ENCODE measurements around the gene P2RY2. TPM values are rescaled to one million over a fixed set of nuclear protein-coding genes. Genes with fewer than 3 reads are reported as not detected.

The P2RY2 gene
- total RNA-seq, 6 donors from 2014 or later, result 7.8 to 15.0 (median 11.7) TPM

DNA sequence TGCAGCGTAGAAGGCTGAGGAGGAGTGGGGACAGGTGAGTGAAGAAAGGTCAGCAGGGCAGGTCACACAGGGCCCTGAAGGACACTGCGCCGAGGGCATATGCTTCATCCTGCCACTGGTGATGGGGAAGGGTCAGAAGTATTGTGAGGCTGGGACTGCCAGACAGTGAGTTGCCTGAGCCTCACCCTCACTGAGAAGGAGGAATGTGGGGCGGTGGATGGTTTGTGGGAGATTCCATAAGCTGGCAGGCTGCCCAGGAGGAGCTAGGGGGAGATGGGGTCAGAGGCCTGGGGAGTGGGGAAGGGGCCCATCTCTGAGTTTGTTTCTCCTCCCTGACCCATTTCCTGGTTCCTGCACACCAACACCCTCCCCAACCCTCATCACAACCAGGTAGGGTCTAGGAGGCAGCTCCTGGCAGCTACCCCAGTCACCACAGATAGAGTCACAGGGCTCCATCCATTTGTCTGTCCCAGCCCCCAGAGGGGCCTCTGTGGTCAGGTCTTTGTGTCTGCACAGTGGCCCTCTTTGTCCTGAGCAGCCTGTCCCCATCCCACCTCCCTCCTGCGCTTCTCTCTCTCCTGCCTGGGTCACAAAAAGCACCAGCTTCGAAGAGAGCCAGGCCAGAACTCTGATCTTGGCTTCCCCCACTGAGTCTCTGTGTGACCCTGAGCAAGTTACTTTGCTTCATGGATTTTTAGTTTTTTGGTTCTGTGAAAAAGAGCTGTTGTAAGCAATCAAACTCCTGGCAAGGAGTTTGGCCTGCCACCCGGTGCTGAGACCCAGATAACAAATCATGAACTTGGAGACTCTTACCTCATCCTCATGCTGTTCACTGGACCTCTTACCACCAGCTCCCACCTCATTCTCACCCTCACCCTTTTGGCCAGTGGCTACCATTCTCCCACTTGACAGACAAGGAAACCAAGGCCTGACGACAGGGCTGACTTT is 4.6 kb upstream of the P2RY2 start:
- no peak for ATAC-seq (ENCODE audit: low FRiP score in 2 of 2)
- H3K4me1 ChIP-seq, result peaks cover 11 to 21% (median 15%) of the 10 kb centered on the region in 4 donors
- no peak overlapping the region for H3K4me3 ChIP-seq
- H3K27me3 ChIP-seq, result no peaks in the 10 kb centered on the region
- H3K36me3 ChIP-seq, result no peaks in the 10 kb centered on the region
- no peak for DNase-seq
- H3K27ac ChIP-seq, result no peak overlapping the region
- no peak for TF ChIP-seq POLR2AphosphoS5 (IDR thresholded peaks at IDR 0.05)
- TF ChIP-seq POLR2A (IDR thresholded peaks at IDR 0.05), result no peak
- TF ChIP-seq, protein P1, sequence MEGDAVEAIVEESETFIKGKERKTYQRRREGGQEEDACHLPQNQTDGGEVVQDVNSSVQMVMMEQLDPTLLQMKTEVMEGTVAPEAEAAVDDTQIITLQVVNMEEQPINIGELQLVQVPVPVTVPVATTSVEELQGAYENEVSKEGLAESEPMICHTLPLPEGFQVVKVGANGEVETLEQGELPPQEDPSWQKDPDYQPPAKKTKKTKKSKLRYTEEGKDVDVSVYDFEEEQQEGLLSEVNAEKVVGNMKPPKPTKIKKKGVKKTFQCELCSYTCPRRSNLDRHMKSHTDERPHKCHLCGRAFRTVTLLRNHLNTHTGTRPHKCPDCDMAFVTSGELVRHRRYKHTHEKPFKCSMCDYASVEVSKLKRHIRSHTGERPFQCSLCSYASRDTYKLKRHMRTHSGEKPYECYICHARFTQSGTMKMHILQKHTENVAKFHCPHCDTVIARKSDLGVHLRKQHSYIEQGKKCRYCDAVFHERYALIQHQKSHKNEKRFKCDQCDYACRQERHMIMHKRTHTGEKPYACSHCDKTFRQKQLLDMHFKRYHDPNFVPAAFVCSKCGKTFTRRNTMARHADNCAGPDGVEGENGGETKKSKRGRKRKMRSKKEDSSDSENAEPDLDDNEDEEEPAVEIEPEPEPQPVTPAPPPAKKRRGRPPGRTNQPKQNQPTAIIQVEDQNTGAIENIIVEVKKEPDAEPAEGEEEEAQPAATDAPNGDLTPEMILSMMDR (IDR thresholded peaks at IDR 0.05), result no peak
- 77 to 92% methylated on average over 8 of the region's 8 CpGs for WGBS, 2 donors
- H3K9me3 ChIP-seq, result no peaks in the 10 kb centered on the region

DNA sequence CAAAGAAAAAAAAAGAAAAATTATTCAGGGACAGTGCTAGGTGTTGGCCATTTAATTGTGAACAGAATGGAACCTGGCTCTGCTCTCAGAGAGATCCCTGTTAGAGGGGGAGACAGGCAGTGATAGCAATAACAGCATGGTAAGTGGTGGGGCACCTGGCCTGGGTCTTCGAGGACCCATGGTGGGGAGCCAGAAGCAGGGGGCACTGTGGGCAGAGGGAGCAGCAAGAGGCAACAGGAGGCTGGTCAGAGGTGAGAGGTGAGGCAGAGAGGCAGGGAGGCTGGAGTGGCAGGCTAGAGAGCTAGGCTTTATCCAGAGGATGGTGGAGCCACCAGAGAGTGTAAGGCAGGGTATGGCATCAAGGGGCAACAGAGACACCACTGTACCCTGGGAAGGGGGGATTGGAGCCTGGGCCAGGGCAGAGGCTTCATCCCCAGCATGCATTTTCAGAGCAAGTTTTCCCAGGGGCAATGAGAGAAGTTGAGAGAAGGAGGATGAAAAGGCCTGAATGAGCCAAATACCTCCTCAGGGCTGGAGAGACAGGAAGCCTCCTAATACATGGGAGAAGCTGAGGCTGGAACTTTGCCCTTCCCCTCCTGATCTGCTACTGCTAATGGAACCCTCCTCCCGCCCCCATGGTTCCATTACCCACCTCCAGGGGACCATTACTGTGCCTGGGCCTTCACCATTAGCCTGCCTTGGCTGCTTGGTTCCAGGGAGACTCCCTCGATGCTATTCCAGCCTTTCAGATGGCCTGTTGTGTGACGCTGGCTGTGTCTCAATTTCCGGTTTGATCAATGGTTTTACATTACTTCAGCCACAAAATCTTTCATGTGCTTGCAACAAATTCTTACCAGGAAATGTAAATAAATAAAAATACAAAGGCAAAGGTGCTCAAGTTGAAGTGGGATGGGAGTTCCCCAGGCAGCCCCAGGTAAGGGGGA is 2.6 kb upstream of the P2RY2 start:
- no peaks in the 10 kb centered on the region for H3K36me3 ChIP-seq

DNA sequence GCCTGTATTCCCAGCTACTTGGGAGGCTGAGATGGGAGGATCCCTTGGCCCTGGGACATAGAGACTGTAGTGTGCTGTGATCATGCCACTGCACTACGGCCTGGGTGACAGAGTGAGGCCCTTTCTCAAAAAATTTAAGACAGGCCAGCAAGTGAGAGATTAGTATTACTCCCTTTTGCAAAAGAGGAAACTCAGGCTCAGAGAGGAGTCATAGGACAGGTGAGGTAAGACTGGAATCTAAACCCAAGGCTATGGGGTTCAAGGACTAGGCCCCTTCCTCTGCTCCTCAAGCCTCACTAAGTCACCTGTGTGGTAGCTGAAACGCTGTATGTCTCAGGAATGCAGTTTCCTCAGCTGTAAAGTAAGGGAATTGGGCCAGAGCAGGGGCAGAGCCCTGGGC is 1.6 kb upstream of the P2RY2 start:
- TF ChIP-seq POLR2AphosphoS5 (IDR thresholded peaks at IDR 0.05) (no peak), POLR2A (IDR thresholded peaks at IDR 0.05) (no peak), EP300 (IDR thresholded peaks at IDR 0.05) (no peak)
- TF ChIP-seq, protein P1 (IDR thresholded peaks at IDR 0.05), result no peak
- Histone ChIP-seq H3K4me3 (no peak overlapping the region), H3K4me1 (peaks cover 20 to 39% (median 28%) of the 10 kb centered on the region in 4 donors), H3K27me3 (no peaks in the 10 kb centered on the region), H3K9me3 (no peaks in the 10 kb centered on the region), H3K27ac (peak overlapping the region in 1 of 4 donors; percentile 84), H3K36me3 (no peaks in the 10 kb centered on the region)
- 72 to 90% methylated on average over 2 of the region's 2 CpGs for WGBS, 2 donors
- DNase-seq (no peak), ATAC-seq (ENCODE audit: low FRiP score in 2 of 2) (no peak)

More for the DNA sequence above, 2.6 kb upstream of the P2RY2 start:
- no peak for DNase-seq
- TF ChIP-seq POLR2A (IDR thresholded peaks at IDR 0.05), result no peak
- TF ChIP-seq, protein P1 (IDR thresholded peaks at IDR 0.05), result no peak
- TF ChIP-seq POLR2AphosphoS5 (IDR thresholded peaks at IDR 0.05), result no peak
- TF ChIP-seq EP300 (IDR thresholded peaks at IDR 0.05), result no peak
- WGBS, 2 donors, result 83 to 89% methylated on average over 4 to 5 of the region's 5 CpGs
- no peak for ATAC-seq (ENCODE audit: low FRiP score in 2 of 2)
- H3K27ac ChIP-seq, result peak overlapping the region in 2 of 4 donors; percentile 5 to 84
- H3K4me3 ChIP-seq, result no peak overlapping the region
- no peaks in the 10 kb centered on the region for H3K9me3 ChIP-seq
- peaks cover 20 to 39% (median 28%) of the 10 kb centered on the region in 4 donors for H3K4me1 ChIP-seq
- H3K27me3 ChIP-seq, result no peaks in the 10 kb centered on the region

DNA sequence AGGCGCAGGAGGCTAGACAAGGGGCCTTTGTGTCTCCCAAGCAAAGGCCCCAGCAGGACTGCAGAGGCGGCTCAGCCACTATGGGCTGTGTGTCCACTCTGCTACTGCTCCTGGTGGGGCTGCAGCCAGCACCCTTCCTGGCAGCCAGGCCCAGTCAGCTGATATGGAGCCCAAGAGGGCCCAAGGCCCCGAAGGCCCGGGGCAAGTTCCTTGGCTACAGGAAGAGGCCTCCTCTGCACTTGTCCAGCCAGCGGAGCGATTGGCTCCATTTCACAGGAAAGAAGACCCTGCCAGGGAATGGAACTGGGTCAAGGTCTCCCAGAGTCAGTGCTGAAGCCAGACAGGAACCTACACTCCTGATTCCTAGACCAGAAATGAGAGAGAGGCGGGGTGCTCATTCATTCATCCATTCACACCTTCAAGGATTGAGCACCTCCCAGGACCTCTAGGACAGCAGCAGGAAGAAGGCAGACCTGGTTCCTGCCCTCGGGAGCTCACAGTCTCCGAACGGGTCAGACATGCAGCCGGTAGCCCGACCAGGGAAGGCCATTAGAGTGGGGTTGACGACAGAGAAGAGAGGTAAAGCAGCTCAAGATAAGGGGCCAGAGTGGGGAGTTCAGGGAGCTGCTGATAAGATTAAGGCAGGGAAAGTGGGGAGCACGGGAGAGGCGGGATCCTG is 811 bp upstream of the P2RY2 start:
- Histone ChIP-seq H3K36me3 (no peaks in the 10 kb centered on the region), H3K4me3 (peak overlapping the region in 3 of 4 donors; percentile 51 to 55 (median 51)), H3K4me1 (peaks cover 20 to 39% (median 28%) of the 10 kb centered on the region in 4 donors), H3K27ac (peak overlapping the region; percentile 54 to 84 (median 78)), H3K27me3 (no peaks in the 10 kb centered on the region), H3K9me3 (no peaks in the 10 kb centered on the region)
- peak in 1 of 2 donors; percentile 36 for DNase-seq
- ATAC-seq (ENCODE audit: low FRiP score in 2 of 2), result no peak
- no peak for TF ChIP-seq POLR2A (IDR thresholded peaks at IDR 0.05)
- no peak for TF ChIP-seq POLR2AphosphoS5 (IDR thresholded peaks at IDR 0.05)
- 53 to 68% methylated on average over 14 to 15 of the region's 15 CpGs for WGBS, 2 donors
